Measurements from ENCODE around the gene EIF4B.

The EIF4B gene

GRCh38 chr12:53005986-53006809 is at the start of gene EIF4B:
EIF4B (plus strand) TSS chr12:53006456; CDS start chr12:53006484, 28 bp downstream.
- in situ Hi-C loops (cut with MboI; ENCODE audit: low sequenced_read_pairs), result no loop called here

DNA sequence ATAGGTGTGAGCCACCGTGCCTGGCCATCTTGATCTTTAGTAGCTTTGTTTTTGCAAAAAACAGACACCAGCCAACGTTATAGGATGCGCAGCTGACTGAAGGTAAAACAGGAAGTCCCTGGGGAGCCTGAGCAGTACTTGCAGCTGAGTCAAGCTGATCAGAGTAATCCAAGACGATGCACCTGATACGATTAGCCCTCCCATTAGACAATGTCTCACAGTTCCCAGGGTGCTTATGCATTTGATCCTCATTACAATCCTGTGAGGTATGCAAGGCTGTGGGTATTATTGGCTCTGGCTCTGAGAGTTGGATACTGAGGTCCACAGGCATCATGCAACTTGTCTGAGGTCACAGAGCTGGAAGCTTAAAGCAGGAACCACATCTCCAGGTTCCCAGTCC is 49.3 kb upstream of the EIF4B start:
- in situ Hi-C loops (cut with MboI; ENCODE audit: low sequenced_read_pairs), result no loop called here

DNA sequence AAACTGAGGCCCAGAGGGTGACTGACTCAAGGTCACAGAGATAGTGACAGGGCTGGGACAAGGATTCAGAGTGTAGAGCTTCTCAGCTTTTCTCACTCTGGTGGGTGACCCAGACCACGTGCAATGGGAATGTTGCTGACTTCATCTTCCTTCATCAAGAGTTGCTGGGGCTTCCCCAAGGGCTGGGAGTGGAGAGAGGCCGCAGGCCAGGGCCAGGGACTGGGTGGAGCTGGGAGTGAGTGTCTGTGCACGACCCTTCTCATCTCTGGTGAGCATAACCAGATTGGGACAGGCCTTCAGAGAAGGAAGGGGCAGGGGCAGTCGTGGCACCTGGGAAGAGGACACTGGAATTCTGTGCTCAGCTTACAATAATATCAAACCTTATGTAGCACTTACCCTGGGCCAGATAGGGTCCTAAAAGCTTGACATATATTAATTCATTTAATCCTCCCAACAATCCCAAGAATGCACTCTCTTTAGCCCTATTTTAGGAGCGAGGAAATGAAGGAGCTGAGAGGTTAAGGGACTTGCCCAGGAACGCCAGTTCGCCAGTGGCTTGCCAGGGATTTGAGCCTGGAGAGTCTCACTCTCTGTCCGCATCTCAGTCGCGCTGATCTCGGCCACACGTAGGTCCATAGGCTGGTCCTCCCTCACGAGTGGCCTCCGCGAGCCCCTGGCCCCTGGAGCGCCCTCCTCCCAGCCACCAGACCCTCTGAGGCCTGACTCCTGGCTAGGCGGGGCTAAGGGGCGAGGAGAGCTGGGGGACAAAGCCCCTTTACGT is 41.5 kb upstream of the EIF4B start:
- in situ Hi-C loops (cut with MboI; ENCODE audit: low sequenced_read_pairs), result no loop called here

DNA sequence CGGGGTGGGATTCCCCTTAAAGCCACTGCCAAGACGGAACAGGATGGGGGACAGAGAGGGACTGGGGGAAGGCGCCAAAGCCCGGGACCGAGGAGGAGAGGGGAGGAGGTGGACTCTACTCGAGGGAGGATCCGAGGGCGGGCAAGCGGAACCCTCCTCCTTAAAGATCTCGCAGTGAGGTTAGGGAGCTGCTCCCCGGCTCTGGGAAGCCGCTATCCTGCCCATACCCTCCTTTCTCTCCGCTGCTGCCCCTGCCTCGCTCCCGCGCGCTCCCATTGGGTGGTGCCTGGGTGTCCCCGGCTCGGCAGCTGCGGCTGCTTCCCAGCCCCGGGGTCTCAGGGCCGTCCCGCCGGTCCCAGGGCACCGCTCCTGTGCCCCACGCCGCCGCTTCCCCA is 40.9 kb upstream of the EIF4B start:
- in situ Hi-C loops (cut with MboI; ENCODE audit: low sequenced_read_pairs), result no loop called here

DNA sequence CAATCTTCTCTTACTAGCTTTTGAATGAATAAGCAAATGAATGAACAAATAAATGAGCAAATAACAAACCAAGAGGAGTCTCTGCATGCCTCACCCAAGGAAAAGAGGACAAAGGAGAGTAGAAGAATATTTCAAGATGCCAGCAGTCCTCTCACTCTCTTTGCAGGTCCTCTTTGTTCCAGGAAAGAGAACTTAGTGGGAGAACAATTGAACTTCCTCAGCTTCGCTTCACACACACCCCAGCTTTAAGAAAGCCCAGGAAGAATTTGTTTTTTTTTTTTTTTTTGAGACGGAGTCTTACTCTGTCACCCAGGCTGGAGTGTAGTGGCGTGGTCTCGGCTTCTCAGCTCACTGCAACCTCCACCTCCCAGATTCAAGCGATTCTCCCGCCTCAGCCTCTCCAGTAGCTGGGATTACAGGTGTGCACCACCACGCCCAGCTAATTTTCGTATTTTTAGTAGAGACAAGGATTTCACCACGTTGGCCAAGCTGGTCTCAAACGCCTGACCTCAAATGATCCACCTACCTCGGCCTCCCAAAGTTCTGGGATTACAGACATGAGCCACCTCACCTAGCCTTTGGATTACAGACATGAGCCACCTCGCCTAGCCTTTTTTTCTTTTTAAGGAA is 37.0 kb upstream of the EIF4B start:
- in situ Hi-C loops (cut with MboI; ENCODE audit: low sequenced_read_pairs), result no loop called here

- in situ Hi-C loops (cut with MboI; ENCODE audit: low sequenced_read_pairs), result loop anchor here (10.0 kb wide), 1 partner anchor 605 kb away; the partner anchor contains the start of gene KRT85
Measured at GRCh38 chr12:52969828-52970569, 36.3 kb upstream of the EIF4B start.

GRCh38 chr12:52971679-52972329 is 34.5 kb upstream of the EIF4B start:
- in situ Hi-C loops (cut with MboI; ENCODE audit: low sequenced_read_pairs), result loop anchor here (10.0 kb wide), 1 partner anchor 607 kb away; the partner anchor contains the start of gene KRT85

GRCh38 chr12:52975204-52975603 is 31.1 kb upstream of the EIF4B start:
- in situ Hi-C loops (cut with MboI; ENCODE audit: low sequenced_read_pairs), result loop anchor here (10.0 to 25.0 kb wide), 2 partner anchors 388 to 610 kb away; partner anchors contain the start of gene KRT85

GRCh38 chr12:52975820-52976573 is 30.3 kb upstream of the EIF4B start:
- in situ Hi-C loops (cut with MboI; ENCODE audit: low sequenced_read_pairs), result loop anchor here (10.0 to 25.0 kb wide), 2 partner anchors 389 to 611 kb away; partner anchors contain the start of gene KRT85

DNA sequence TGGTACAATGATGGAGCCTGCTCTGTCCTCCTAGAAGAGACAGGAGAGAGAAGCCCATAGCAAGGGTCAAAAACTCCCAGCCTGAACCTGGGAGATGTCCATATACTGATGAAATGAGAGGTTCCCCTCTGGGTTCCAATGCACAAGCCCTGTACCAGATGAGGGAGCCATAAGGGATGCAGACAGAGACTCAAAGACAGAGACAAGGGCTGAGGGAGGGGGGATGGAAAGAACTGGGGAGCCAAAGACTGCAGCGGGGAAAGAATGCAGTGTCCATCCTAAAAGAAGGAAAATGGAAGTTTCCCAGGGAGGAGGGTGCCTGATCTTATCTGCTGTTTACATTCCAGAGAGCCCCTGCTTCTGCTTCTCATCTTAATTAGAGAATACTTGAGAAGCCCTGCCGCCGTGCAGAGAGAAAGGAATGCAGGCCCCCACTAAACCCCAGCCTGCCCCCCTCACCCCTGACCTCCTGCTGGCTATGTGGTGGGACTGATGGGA is 29.6 kb upstream of the EIF4B start:
- in situ Hi-C loops (cut with MboI; ENCODE audit: low sequenced_read_pairs), result loop anchor here (10.0 to 25.0 kb wide), 2 partner anchors 389 to 612 kb away; partner anchors contain the start of gene KRT85

DNA sequence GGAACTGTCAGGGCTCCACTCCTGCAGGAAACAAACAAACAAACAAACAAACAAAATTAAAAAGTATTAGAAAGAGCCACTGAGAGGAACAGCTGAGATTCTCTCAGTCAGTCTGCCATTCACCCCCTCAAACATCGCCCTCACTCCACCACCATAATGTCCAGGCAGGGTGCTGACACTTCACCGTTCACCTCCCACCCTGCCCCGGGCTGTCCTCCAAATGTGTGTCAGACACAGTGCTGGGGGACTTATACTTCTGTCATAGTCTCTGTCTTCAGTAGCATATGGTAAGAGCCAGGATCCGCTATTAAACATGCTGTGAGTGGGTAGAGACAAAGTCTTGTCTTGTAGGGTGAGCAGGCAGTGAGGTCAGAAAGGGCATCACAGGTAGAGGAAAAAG is 29.1 kb upstream of the EIF4B start:
- in situ Hi-C loops (cut with MboI; ENCODE audit: low sequenced_read_pairs), result loop anchor here (10.0 to 25.0 kb wide), 2 partner anchors 390 to 612 kb away; partner anchors contain the start of gene KRT85

DNA sequence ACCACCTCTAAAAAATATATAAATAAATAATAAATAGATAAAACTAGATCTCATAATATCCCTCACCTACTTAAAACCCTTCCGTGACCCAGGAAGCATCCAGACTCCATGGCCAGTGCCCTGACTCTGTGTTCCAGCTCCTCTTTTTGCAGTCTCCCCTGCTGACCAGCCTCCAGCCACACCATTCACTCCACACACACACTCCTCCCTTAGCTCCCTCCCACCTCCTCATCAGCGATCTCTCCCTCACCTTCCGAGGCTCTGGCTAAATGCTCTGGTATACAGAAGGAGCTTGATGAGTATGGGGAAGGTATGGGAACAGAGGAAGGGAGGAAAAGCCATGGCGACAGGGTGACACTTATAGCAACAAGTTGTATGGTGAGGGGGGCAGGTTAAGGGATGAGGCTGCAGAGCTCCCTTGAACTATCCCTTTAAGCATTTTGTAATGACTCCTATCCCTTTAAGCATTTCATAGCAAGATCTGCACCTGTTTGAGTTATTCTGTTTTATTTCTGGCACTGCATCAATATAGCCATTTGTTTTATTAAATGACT is 26.1 kb upstream of the EIF4B start:
- in situ Hi-C loops (cut with MboI; ENCODE audit: low sequenced_read_pairs), result loop anchor here (5.0 to 25.0 kb wide), 2 partner anchors 93 to 393 kb away; no protein-coding TSS in a partner anchor

DNA sequence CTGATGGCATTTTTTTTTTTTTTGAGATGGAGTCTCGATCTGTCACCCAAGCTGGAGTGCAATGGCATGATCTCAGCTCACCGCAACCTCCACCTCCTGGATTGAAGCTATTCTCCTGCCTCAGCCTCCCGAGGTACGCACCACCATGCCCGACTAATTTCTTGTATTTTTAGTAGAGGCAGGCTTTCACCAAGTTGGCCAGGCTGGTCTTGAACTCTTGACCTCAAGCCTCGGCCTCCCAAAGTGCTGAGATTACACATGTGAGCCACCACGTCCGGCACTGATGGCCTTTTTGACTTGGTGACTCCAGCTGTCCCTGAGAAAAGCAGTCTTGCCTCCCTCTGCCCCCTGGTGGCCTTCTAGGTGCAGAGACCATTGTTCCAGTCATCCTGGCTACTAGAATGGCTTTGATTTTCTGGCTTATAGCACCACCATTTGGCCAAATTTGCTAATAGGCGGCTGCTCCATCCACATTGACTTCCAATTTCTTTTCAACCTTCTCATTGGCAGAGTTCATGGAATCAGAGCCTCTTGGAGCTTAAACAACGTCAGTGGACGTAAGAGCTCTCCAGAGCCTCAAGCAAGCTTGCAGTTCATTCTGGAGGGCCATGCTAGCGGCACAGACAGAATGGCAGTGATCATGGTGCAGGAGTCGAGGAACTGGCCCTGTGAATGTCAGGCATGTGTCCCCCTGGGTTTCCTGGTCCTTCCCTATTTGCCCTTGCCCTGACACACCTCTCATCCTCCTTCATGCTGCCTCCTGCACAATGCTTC is 25.4 kb upstream of the EIF4B start:
- in situ Hi-C loops (cut with MboI; ENCODE audit: low sequenced_read_pairs), result loop anchor here (5.0 to 25.0 kb wide), 2 partner anchors 94 to 394 kb away; no protein-coding TSS in a partner anchor

DNA sequence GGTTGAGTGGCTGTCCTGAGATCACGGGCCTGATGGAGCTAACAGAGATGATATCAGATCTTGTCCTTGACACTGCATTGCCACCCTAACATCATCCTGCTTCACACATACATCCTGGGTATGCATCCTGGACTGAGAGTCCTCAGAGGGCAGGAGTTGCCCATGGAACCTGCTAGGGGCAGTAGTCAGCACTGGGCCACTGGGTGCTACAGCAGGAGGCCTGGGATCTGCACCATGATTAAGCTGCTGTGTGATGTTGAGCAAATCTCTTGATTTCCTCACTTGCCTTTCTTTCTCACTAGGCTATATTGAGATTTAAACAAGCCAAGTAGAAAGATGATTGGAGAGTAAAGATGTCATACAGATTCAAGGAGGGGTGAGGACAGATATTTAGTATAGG is 22.1 kb upstream of the EIF4B start:
- in situ Hi-C loops (cut with MboI; ENCODE audit: low sequenced_read_pairs), result loop anchor here (5.0 to 25.0 kb wide), 2 partner anchors 97 to 397 kb away; no protein-coding TSS in a partner anchor

- in situ Hi-C loops (cut with MboI; ENCODE audit: low sequenced_read_pairs), result loop anchor here (25.0 kb wide), 1 partner anchor 402 kb away; no protein-coding TSS in a partner anchor
Measured at GRCh38 chr12:52988898-52989297, 17.4 kb upstream of the EIF4B start.

DNA sequence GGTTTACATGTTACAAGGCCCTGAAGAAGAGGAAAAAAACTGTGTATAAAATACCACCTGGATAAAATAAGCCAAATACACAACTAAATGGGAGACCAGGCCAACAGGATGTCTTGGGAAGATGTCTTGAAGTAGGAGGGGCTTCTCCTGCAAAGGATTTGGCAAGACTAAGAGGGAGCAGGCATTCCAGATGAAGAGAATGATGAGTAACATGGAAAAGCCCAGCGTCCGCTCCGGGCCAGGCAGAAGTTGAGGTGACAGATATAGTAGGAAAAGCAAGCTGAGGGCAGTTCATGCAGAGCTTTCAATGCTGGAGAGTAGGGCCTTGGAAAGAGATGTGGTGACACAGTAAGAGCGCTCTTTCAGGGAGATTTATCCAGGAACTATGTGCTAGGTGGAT is 16.1 kb upstream of the EIF4B start:
- in situ Hi-C loops (cut with MboI; ENCODE audit: low sequenced_read_pairs), result loop anchor here (25.0 kb wide), 1 partner anchor 403 kb away; no protein-coding TSS in a partner anchor

- in situ Hi-C loops (cut with MboI; ENCODE audit: low sequenced_read_pairs), result loop anchor here (25.0 kb wide), 1 partner anchor 405 kb away; no protein-coding TSS in a partner anchor
Measured at GRCh38 chr12:52992240-52992639, 14.0 kb upstream of the EIF4B start.
